ENCODE data around the gene PTPRA. TPM values are rescaled to one million over a fixed set of nuclear protein-coding genes. Genes with fewer than 3 reads are reported as not detected.
"Not testable (repeated sequence)": the region's sequence is repeated elsewhere in the genome, so short reads cannot be mapped to it uniquely, and the experiment has no call there.

The PTPRA gene
- polyA plus RNA-seq, 4 donors: 89.8 to 113 (median 95.5) TPM

DNA sequence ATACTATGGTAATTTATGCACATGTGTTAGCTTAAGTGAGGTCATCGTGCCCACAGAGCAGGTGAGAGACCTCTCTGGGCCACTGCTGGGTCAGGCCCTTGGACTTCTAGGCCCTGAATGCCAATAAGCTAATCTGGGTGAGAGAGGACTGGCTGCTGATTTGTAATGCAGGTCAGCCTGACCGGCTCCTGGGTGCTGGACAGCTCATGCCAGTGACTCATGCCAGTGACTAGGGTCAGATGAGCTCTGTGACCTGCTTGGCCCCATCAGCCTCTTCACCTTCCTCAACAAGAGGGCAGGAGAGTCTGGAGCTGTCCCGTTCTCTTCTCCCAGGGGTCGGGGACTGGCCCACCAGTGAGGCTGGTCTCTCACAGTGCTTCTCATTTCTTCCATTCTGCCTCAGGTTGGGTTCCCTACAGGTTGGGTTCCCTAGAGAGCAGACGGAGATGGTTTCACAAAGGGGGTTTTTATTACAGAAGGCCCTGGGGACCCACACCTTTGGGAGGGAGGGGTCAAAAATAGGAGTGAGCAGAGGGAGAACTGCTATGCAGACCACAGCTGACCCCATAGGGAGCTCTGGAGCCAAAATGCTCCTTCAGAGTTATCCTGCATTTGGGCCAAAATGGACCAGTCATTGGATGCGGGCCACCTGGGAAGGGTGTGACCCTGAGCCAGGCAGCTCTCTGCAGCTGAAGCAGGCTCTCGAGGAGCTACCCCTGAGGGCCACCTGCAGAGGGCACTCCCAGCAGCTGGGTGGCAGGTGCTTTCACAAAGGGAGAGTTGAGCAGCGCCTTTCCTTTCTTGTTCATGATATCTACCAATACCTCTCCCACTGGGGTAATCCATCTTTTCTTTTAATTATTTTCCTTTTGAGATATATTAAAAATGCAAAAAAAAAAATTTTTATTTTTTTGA lies 196.0 kb downstream of the PTPRA start:
- DNase-seq (ENCODE audit: low read depth in 4 of 4, low spot score in 2 of 4): no peak

DNA sequence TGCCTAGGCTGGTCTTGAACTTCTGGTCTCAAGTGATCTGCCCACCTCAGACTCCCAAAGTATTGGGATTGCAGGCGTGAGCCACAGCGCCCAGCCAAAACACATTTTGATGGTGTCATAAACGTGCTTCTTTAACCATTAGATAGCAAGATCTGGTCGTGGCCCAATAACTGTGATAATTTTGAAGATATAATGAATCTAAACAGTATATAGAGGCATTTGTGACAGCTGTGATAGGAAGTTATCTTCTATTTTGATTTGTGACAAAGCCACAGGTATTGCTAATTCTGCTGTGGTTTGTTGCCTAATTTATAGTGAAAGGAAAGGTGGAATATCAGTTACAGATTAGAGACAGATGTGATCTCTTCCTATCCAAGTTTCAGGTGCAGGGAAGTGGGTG lies 197.4 kb downstream of the PTPRA start:
- no peak for DNase-seq (ENCODE audit: low read depth in 4 of 4, low spot score in 2 of 4)

DNA sequence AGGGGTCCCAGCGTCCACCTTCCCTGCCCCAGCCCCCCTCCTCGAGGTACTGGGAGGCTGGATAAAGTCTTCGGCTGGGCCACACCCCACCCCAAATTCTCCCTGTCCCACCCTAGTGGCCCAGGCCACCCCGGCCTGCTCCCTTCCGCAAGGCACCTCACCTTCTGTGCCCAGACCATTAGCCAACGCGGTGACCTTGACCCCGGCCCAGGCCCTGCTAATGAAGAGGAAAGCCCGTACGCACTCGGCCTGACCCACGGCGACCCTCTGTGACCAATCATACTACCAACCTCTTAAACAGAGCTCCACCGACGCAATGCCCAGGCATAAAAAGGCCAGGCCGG lies 198.0 kb downstream of the PTPRA start:
- DNase-seq (ENCODE audit: low read depth in 4 of 4, low spot score in 2 of 4): no peak

DNA sequence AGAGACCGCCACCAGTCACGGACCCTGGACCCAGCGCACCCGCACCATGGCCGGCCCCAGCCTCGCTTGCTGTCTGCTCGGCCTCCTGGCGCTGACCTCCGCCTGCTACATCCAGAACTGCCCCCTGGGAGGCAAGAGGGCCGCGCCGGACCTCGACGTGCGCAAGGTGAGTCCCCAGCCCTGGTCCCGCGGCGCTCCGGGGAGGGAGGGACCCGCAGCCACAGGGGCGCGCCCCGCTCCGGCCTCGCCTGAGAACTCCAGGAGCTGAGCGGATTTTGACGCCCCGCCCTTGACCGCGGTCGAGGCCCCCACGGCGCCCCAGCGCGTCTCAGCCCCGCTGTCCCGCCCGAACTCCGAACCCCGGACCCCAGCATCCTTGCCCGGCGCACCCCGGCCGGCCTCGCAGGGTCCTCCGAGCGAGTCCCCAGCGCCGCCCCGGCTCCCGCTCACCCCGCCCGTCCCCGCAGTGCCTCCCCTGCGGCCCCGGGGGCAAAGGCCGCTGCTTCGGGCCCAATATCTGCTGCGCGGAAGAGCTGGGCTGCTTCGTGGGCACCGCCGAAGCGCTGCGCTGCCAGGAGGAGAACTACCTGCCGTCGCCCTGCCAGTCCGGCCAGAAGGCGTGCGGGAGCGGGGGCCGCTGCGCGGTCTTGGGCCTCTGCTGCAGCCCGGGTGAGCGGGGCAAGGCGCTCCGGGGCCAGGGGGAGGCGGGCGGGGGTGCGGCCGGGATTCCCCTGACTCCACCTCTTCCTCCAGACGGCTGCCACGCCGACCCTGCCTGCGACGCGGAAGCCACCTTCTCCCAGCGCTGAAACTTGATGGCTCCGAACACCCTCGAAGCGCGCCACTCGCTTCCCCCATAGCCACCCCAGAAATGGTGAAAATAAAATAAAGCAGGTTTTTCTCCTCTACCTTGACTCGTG lies 198.6 kb downstream of the PTPRA start, which contains the start of gene OXT:
Gene OXT, plus strand, starts transcription at position 11 of the 920 bp plus-strand sequence. Its CDS starts 36 bp downstream, at position 47.
- DNase-seq (ENCODE audit: low read depth in 4 of 4, low spot score in 2 of 4): no peak

DNA sequence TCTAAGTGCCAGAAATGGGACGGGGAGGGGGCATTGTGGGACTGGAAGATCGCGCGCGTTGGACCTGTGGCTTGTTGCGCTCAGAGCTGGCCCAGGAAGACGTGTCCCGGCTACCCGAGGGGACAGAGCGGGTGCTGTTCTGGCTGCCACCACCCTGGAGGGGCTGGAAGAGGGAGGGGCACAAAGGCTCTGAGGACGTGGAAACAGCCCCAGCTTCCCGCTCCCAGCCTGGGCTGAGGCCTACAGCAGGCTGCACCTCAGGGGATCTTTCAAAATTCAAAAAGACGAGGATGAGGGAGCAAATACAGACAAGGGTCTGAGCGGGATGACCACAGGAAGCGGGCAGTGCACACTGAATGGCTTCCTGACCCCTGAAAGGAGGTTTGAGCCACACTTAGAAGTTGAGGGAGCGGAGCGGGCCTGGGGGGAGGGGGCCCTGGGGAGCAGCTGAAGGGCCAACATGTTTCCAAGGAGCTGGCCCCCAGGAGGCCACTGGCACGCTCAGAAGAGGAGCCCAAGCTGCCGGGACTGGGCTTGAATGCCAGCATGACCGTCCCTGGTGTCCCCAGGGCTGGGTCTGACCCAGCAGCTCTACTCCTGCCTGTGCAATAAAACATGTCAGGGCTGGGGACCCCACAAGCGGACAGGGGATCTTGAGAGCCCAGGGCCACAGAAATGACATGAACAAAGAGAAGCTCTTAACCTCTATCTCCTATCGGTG lies 199.4 kb downstream of the PTPRA start:
- DNase-seq (ENCODE audit: low read depth in 4 of 4, low spot score in 2 of 4): no peak

DNA sequence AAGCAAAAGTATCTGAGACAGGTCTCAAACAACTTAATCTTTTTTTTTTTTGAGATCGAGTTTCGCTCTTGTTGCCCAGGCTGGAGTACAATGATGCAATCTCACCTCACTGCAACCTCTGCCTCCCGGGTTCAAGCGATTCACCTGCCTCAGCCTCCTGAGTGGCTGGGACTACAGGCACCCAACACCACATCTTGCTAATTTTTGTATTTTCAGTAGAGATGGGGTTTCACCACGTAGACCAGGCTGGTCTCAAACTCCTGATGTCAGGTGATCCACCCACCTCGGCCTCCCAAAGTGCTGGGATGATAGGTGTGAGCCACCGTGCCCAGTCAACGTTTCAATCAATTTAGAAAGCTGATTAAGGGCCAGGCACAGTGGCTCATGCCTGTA lies 200.0 kb downstream of the PTPRA start:
- DNase-seq (ENCODE audit: low read depth in 4 of 4, low spot score in 2 of 4): not testable (repeated sequence)

DNA sequence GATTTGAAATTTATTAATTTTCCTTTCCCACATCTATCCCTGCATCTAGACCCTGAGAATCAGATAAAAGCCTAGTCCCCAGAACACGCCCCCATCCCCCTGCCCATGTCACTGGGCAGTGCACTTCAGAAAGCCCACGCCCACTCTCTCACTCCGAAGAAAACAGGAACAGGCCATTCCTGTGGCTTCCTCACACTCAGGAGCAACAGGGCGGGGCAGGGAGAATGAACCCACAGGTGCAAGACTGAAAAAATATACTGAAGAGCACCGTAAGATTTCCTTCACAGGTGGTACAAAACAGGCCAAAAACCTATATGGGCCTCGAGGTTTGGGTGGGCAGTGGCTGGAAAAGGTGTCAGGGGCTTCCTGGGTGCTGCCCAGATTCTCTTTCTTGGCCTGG lies 201.5 kb downstream of the PTPRA start:
- DNase-seq (ENCODE audit: low read depth in 4 of 4, low spot score in 2 of 4): no peak

DNA sequence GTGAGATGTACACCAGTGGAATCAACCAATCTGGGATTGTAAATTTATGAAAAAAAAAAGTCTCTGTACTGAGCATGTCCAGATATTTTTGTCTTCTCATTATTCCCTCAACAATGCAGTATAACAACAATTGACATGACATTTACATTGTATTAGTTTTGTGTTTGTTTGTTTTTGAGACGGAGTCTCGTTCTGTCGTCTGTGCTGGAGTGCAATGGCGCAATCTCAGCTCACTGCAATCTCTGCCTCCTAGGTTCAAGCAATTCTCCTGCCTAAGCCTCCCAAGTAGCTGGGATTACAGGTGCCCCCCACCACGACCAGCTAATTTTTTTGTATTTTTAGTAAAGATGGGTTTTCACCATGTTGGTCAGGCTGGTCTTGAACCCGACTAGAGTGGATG lies 202.0 kb downstream of the PTPRA start:
- not testable (repeated sequence) for DNase-seq (ENCODE audit: low read depth in 4 of 4, low spot score in 2 of 4)

DNA sequence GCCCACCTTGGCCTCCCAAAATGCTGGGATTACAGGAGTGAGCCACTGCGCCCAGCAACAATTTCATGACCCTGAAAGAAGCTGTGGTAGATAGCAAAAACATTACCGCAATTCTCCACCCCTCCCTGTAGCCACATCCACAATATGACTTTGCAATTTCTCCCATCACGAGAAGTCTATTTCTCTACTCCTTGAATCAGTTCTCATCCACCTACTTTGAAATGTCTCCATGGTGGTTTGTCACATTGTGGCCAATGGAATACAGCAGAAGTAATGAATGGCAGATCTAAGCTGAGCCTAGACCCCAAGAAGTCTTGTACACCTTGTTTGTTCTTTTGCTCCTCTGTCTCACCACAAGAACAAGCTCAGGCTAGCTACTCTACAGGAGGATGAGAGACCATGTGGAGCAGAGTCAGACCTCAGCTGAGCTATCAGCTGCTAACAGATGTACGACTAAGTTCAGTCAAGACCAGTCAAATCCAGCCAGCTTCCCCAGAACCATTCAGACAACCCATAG lies 204.4 kb downstream of the PTPRA start:
- no peak for DNase-seq (ENCODE audit: low read depth in 4 of 4, low spot score in 2 of 4)

DNA sequence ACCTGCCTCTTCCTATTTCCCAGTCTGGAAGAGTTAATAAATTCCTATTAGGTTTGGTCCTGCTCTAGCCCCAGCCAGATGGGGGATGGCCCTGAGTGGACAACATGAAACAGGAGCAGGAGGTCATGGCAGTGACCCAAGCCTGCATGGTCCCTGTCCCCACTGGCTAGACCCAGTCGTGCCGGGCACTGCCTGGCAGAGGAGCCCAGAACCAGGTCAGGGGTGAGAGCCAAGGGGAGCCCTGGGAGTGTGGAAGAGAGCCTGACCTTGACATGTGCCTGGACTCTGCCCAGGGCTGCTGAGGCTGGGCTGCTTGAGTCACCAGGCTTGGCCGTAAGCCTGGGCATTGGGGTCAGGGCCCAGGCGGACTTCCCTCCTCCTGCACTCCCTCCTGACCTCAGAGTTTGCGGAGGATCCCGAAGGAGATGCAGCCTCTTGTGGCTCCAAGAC lies 207.7 kb downstream of the PTPRA start:
- DNase-seq (ENCODE audit: low read depth in 4 of 4, low spot score in 2 of 4): no peak

DNA sequence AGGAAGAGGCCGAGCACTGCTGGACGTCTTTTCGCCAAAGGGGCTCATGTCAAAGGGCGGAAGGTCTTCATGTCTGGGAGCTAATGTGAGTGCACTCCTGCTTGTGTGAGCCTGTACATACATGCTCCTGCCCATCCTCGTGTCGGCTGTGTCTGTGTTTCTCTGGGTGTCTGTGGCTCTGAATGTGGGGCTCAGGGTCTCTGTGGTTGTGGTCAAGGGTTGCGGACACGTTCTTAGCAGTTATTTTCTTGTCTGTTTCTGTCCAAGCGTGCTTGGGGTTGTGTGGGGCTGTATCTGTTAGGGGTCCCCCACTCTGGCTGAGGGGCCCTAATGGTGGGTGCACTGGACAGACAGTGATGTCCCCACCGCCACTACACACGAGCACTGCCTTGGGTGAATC lies 208.4 kb downstream of the PTPRA start:
- DNase-seq (ENCODE audit: low read depth in 4 of 4, low spot score in 2 of 4): no peak

DNA sequence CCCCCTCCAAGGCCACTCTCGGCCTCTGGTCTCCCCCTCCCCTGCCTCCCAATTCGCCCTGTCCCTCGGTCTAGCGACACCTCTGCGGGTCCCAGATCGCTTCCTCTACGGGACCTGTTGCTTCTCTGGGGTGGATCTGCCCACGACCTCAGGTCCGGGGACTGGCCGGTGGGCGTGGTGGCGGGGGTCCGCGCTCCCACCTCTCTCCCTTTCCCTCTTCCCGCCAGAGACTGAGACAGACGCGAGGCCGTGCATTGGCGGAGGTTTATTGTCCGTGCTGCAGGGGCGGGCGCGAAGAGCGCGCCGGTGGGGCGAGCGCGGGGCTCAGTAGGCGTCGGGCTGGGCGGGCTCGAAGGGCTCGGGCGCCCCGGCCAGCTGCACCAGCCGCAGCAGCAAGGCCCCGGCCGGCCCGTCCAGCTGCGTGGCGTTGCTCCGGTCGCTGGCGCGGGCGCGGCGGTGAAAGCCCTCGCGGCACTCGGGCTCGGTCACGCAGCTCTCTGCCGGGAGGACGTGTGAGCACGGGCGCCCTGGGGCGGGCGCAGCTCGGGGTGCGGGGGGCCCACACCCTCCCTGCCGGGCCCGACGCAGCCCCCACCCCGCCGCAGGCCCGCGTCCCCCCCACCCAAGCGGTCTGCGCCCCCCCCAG lies 209.1 kb downstream of the PTPRA start:
- DNase-seq (ENCODE audit: low read depth in 4 of 4, low spot score in 2 of 4): no peak

DNA sequence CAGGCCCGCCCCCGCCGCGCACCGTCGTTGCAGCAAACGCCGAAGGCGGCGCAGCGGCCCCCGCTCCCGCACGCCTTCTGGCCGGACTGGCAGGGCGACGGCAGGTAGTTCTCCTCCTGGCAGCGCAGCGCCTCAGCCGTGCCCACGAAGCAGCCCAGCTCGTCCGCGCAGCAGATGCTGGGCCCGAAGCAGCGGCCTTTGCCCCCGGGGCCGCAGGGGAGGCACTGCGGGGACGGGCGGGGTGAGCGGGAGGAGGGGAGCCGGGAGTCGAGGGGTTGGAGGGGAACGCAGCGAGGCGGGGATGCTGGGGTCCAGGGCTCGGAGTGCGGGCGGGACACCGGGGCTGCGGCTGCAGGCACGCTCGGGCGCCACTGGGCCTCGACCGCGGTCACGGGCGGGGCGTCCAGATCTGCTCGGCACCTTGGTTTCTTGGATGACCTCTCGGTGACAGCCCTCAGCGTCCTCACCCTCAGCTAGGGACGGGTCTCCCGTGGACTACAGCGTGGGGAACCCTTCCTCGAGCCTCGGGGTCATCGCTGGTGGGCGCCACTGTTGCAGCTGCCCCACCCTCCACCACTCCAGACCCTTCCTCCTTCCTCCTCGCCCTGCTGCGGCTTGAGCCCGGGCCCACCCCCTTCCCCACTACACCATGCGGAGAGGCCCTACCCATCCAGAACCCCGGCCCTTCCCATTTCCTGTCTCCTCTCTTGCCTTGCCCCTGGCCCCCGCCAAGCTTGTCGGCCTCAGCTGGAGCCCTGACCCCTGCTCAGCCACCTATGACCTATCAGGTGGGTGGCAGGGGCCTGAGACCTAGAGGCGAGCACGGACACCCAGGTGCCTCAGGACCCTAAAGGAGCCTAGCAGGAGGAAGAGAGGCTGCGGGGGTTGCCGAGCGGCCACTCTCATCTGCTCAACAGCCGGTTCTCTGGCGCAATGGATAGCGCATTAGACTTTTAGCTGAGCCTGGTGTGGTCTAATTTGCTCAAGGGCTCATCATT lies 210.0 kb downstream of the PTPRA start:
- no peak for DNase-seq (ENCODE audit: low read depth in 4 of 4, low spot score in 2 of 4)

DNA sequence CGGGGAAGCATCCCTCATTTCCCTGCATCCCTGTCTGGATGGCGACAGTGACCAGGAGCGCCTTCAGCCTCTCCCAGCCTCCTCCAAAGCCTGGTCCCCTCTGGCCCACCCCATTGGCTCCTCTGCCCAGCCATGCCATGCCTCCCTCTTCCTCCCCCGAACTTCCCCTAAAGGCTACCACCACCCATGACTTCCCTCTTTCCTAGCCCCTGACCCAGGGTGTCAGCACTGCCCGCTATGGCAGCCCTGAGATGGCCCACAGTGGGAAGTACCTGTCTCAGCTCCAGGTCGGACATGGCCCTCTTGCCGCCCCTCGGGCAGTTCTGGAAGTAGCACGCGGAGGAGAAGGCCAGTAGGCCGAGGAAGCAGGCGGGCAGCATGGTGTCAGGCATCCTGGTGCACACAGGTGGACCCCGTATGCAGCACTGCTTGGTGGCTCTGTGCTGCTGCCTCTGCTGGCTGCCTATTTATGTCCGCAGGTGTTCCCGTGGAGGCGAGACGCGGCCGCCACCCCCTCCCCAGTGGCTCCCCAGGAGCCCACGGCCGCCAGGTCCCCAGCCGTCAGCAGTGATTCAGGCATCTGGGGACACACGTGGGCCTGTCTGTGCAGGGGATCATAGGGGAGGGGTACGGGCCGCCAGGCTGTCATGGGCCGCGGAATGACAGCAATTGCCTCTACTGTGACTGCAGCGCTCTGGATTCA lies 211.2 kb downstream of the PTPRA start, which contains the start of gene AVP:
Gene AVP, minus strand, starts transcription at position 442 of the 703 bp plus-strand sequence. Its CDS starts 50 bp downstream, at position 392.
- DNase-seq (ENCODE audit: low read depth in 4 of 4, low spot score in 2 of 4): no peak

DNA sequence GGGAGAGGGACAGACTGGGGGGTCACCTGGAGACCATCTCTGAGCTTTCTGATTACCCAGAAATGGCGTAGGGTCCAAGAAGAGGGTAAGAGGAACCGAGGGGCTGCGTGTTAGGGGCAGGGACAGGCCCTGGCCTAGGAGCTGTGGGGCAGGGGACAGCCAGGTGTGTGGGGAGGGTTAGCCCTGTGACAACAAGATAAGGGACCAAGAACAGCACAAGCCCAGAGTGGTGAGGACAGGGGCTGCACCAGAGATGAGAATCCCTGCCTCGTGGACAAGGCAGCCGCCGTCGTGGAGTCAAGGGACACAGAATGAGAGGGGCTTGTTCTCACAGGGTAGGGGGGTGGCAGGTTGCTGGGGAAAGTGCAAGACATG lies 211.7 kb downstream of the PTPRA start:
- DNase-seq (ENCODE audit: low read depth in 4 of 4, low spot score in 2 of 4): no peak

DNA sequence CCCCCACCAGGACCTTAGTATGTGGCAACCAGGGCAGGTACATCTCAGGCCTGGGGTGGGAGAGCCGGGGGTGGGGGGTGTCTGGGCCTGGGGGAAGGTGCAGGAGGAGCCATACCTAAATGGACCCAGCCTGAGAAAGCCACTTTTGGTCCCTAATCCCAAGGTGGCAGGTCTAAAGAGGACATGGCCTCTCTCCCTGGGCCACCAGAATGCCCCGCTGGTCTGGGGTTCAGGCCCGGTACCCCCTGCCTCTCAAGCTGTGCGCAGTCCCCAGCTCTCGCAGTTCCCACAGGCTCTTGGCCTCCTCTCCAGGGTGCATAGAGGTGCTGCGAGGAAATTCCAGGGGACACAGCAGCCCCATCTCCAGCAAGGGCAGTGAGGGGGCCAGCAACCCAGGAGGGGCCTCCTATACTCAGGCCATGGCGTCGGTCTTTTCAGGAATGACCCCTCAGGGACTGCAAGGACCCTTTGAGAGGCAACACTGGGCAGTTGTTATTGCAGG lies 212.3 kb downstream of the PTPRA start:
- no peak for DNase-seq (ENCODE audit: low read depth in 4 of 4, low spot score in 2 of 4)

DNA sequence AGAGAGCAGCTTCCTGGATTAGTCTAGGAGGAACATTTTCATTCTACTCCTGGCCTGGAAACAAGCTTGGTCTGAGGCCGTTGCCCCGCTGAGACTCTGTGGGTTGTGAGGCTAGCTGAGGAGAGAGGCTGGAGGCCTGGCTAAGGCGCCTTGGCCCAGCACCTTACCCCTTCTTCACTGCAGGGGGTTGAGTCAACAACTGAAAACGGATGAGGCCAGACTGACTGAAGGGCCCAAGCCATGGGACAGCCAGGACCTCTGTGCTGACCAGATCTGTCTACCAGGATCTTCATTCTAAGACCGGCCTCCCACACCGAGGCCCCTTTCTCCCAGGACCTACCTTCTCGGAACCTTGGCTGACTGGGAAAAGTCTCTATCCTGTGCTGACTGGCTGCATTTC lies 214.8 kb downstream of the PTPRA start:
- no peak for DNase-seq (ENCODE audit: low read depth in 4 of 4, low spot score in 2 of 4)
